ENCODE data around the gene GTF2IRD1.
A peak's percentile ranks its signal among the peaks of the same experiment; 100 is the strongest.
"Not testable (repeated sequence)": the region's sequence is repeated elsewhere in the genome, so short reads cannot be mapped to it uniquely, and the experiment has no call there.

GTF2IRD1 gene

DNA sequence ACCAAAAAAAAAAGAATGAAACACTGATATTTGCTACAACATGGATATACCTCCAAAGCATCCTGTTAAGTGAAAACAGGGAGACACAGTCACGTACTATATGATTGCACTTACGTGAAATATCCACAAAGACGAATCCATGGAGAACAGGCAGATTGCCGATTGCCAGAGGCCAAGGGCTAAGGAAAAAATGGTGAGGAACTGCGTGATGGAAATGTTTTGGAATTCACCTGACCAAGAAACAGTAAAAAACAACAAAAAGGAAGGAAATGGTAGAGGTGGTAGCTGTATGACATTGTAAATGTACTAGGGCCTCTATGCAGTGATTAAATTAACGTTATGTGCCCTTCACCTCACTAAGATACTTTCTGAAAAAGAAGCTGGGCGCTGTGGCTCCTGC, 44.1 kb upstream of the GTF2IRD1 start:
- TF ChIP-seq, protein P1, sequence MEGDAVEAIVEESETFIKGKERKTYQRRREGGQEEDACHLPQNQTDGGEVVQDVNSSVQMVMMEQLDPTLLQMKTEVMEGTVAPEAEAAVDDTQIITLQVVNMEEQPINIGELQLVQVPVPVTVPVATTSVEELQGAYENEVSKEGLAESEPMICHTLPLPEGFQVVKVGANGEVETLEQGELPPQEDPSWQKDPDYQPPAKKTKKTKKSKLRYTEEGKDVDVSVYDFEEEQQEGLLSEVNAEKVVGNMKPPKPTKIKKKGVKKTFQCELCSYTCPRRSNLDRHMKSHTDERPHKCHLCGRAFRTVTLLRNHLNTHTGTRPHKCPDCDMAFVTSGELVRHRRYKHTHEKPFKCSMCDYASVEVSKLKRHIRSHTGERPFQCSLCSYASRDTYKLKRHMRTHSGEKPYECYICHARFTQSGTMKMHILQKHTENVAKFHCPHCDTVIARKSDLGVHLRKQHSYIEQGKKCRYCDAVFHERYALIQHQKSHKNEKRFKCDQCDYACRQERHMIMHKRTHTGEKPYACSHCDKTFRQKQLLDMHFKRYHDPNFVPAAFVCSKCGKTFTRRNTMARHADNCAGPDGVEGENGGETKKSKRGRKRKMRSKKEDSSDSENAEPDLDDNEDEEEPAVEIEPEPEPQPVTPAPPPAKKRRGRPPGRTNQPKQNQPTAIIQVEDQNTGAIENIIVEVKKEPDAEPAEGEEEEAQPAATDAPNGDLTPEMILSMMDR (IDR thresholded peaks at IDR 0.05; ENCODE audit: low read depth, low read length, missing control alignments), result no peak
- no peak for DNase-seq (ENCODE audit: low read depth)
- no peak overlapping the region for H3K4me3 ChIP-seq (ENCODE audit: low read depth, low read length)

DNA sequence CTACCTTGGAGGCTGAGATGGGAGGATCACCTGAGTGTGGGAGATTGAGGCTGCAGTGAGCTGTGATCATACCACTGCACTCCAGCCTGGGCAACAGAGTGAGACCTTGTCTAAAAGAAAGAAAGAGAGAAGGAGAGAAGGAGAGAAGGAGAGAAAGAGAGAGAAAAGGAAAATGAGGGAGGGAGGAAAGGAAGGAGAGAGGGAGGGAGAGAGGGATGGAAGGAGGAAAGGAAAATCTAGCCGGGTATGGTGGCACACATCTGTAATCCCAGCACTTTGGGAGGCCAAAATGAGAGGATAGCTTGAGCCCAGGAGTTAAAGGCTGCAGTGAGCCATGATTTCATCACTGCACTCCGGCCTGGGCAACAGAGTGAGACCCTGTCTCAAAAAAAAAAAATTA, 42.9 kb upstream of the GTF2IRD1 start:
- no peak overlapping the region for H3K4me3 ChIP-seq (ENCODE audit: low read depth, low read length)
- TF ChIP-seq, protein P1 (IDR thresholded peaks at IDR 0.05; ENCODE audit: low read depth, low read length, missing control alignments), result no peak
- DNase-seq (ENCODE audit: low read depth), result no peak

DNA sequence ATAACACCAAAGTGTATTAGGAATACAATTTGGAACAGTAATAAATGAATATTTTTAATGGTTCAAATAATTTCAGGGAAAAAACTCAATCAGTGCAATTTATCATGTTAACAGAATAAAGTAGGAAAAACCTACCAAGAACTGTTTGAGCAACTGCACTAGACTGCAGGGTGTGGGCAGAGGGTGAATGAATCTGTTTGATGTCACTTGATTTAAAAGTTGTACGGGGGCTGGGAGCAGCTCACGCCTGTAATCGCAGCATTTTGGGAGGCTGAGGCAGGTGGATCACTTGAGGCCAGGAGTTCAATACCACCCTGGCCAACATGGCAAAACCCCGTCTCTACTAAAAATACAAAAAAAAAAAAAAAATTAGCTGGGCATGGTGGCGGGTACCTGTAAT, 42.1 kb upstream of the GTF2IRD1 start:
- not testable (repeated sequence) for H3K4me3 ChIP-seq (ENCODE audit: low read depth, low read length); DNase-seq (ENCODE audit: low read depth)

GRCh38 chr7:74412056-74412455, 41.6 kb upstream of the GTF2IRD1 start:
- H3K4me3 ChIP-seq (ENCODE audit: low read depth, low read length), result no peak overlapping the region
- TF ChIP-seq, protein P1 (IDR thresholded peaks at IDR 0.05; ENCODE audit: low read depth, low read length, missing control alignments), result no peak
- no peak for DNase-seq (ENCODE audit: low read depth)

GRCh38 chr7:74412603-74413002, 41.1 kb upstream of the GTF2IRD1 start:
- TF ChIP-seq, protein P1 (IDR thresholded peaks at IDR 0.05; ENCODE audit: low read depth, low read length, missing control alignments), result no peak
- no peak for DNase-seq (ENCODE audit: low read depth)
- no peak overlapping the region for H3K4me3 ChIP-seq (ENCODE audit: low read depth, low read length)

GRCh38 chr7:74414595-74415333, 38.9 kb upstream of the GTF2IRD1 start:
- DNase-seq (ENCODE audit: low read depth); H3K4me3 ChIP-seq (ENCODE audit: low read depth, low read length): not testable (repeated sequence)

DNA sequence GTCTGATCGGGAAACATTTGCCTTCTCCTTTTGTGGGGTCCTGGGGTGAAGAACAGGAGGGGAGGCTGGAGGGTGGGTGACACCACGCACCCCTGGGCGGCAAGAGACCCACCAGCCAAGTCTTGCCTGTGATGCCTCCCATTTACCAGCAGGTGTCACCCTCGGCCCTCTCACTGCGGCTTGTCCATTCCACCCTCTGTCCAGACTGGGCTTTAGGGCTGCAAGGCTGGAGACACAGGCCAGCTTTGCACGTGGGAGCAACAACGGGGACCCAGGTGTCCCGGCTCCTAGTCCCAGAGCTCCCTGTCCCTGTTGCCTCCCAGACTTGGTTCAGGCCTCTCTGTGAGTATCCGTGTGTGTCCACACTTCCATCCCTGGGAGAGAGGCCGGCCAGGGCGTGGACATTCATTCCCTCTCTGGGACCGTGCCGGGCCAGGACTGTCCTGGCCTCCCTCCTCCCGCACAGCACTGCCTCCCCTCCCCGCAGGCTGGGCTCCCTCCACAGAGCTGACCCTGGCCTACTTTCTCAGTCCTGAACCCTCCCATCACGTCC, 36.2 kb upstream of the GTF2IRD1 start:
- peak; percentile 19 for DNase-seq (ENCODE audit: low read depth)
- TF ChIP-seq, protein P1 (IDR thresholded peaks at IDR 0.05; ENCODE audit: low read depth, low read length, missing control alignments), result peak; percentile 100
- H3K4me3 ChIP-seq (ENCODE audit: low read depth, low read length), result no peak overlapping the region

DNA sequence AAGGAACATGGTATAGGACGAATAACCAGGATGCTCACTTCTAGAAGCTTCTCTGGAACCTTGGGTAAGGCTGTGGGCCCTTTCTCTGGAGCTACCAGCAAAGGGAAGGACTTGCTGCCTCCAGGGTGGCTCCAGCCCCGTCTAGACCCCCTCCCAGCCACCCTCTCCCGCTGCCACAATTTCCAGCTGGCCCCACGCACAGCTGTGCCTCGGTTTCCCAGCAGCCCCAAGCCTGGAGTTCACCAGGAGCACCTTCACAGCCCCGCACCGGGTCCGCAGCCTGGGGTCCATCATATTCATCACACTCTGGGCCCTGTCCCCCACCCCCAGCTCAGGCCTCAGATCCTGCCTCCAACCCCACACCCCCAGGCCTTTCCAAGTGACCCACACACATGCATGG, 35.6 kb upstream of the GTF2IRD1 start:
- no peak overlapping the region for H3K4me3 ChIP-seq (ENCODE audit: low read depth, low read length)
- TF ChIP-seq, protein P1 (IDR thresholded peaks at IDR 0.05; ENCODE audit: low read depth, low read length, missing control alignments), result no peak
- no peak for DNase-seq (ENCODE audit: low read depth)

All from GM12864 (cell line).